ENCODE measurements around the gene ARHGAP30.

DNA sequence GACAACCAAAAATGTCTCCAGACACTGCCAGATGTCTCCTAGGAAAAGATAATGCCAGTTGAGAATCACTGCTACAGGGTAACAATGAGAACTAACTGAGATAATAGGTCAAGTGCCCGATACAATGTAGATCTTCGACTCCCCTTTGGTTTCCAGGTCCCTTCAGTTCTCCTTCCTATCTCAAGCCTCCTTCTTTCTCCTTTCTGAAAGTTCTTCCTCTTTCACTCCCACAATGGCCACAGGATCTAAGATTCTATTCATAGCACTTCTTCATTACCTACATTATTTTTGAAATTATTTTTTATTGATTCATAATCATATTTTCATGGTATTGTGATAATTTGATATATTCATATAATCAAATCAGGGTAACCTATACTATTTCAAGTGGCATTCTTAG lies 41.8 kb upstream of the ARHGAP30 start:
- TF ChIP-seq GATA2 (IDR thresholded peaks at IDR 0.05; ENCODE audit: low read depth, low read length) (no peak), GATA3 (IDR thresholded peaks at IDR 0.05; ENCODE audit: low read depth, low read length) (no peak)
